ENCODE results near the gene WASF1.

DNA sequence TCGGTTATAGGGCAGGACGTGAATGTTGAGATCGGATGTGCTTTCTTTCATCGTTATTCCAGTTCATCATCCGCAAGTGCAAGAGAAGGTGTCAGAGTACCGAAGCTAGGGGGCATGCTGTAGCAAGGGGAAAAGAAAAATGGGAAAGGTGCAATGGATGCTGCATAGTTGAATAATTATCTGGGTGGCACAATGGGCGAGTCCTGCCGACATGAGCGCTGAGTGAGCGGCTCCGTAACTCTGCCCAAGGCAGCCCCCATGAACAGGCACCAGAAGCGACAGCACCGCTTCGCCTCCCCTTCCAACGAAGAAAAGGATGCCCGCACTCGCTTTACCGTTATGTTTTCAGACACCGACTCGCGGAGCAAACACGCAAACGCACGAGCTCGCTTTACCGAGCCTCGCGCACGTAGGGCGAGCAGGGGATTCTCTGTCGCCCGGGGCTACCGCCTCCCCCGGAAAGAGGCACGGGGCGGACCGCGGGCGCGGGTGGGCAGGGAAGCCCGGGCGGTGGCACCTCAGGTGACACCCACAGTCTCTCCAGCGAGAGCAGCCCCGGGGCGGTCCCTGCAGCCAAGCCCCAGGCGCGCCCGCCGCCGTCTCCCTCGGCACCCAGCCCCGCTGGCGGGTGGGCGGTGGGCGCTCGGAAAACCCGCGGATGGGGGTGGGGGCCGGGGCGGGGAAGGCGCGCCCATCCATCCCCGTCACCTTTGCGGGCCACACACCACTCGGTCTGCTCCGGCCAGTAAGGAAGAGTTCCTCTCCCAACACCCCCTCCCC, 654 bp downstream of the WASF1 start:
- TF ChIP-seq, protein P1, sequence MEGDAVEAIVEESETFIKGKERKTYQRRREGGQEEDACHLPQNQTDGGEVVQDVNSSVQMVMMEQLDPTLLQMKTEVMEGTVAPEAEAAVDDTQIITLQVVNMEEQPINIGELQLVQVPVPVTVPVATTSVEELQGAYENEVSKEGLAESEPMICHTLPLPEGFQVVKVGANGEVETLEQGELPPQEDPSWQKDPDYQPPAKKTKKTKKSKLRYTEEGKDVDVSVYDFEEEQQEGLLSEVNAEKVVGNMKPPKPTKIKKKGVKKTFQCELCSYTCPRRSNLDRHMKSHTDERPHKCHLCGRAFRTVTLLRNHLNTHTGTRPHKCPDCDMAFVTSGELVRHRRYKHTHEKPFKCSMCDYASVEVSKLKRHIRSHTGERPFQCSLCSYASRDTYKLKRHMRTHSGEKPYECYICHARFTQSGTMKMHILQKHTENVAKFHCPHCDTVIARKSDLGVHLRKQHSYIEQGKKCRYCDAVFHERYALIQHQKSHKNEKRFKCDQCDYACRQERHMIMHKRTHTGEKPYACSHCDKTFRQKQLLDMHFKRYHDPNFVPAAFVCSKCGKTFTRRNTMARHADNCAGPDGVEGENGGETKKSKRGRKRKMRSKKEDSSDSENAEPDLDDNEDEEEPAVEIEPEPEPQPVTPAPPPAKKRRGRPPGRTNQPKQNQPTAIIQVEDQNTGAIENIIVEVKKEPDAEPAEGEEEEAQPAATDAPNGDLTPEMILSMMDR (IDR thresholded peaks at IDR 0.05) = peak in 4 of 6 experiments; percentile 59 to 81 (median 72)
- no peak for TF ChIP-seq POLR2A (IDR thresholded peaks at IDR 0.05)

Data from thyroid gland (tissue), 4 donors.